CD4-positive, alpha-beta T cell treated with Interleukin-4 for 4 hours (primary cell): ENCODE measurements around the gene KDM5A.

Source experiments
- DNase-seq: peaks from one replicate; pipeline ENCODE4 v3.0.0-alpha.2; 2020

KDM5A gene

DNA sequence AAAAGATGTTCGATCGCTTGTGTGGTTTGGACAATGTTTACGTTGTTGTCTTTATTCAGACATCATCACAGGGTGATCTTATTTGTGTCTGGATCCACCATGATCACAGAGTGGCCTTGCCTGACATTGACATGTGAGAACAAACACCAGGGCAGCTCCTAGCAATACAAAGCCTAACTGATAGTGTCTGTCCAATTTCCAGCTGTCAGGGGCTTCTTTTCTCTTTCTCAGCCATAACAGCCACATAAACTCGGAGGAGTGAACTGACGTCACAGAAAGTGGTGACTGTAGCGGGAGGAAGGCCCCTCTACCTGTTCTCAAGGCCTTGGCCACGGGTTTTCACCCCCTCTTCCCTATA lies 120.7 kb downstream of the KDM5A start:
- DNase-seq = no peak

DNA sequence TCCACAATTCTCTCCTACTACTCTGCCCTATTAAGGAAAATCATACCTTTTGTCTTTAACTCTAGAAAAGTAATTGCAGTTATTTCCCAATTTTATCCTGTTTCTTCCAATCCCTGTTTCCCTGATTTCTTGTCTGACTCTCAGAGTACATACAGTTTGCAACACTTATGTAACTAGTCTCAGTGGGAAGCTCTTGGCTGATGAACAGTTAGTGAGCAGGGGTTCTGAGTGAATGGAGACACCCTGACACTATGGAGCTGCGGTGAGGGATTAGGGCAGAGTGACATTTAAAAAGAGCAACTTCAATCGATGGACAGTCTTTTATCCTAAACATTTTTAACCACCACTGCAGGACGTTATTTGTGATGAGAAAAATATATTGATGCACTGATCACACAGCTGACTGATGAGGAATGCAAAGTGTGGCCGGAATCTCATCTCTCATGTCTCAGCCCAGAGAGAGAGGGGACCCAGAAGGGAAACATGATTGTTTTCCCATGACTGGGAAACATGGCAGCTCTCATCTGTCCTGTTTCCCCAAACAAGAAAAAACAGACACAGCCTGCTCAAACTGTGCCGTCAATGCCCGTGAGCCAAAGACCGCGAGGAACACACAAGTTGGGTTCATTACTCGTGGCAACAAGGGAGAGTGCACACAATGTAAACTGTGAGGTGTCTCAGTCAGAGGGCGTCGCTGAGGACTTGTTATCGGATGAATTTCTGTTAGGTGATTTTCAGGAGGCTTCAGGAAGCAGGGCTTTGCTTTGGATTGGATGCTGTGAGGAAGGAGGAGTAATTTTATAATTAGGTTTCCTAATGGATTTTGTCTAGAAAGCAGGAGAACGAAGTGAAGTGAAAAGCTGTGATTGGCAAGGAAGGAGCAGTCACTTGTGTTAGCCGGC lies 121.3 kb downstream of the KDM5A start:
- DNase-seq = no peak

DNA sequence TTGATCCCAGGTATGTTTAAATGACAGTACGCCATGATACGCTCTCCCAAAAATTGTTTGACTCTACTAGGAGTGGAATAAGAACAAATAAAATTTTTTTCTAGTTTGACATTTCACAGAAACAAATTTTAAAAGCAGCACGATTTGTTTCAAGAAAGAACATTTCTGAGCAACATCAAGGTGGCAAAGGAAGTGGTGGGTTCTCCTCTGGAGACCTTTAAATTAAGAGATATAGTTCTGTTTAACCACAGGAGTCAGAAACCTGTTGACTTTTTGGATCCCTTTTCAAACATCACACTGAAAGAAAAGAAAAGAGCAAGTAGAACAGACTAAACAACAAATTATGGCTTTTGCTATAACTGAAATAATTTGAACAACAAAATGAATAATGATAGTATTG lies 124.0 kb downstream of the KDM5A start:
- DNase-seq = no peak

DNA sequence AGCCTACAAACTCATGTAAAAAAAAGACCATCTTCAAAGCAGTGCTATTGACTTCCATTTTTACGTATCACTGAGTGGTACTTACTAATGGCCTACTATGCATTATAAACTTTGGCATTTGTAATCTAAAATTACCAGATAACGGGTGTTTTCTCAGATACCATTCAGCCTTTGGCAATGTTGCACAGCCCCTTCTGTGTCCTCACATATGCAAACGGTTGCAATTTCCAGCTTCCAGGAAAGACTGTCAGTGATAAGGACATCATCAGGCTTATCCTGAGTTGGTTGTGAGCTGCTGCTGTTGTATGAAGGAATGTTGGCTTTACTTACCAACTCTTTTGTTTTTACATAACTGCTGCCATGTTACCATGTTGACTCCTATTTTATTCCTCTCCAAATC lies 124.9 kb downstream of the KDM5A start:
- DNase-seq = no peak

DNA sequence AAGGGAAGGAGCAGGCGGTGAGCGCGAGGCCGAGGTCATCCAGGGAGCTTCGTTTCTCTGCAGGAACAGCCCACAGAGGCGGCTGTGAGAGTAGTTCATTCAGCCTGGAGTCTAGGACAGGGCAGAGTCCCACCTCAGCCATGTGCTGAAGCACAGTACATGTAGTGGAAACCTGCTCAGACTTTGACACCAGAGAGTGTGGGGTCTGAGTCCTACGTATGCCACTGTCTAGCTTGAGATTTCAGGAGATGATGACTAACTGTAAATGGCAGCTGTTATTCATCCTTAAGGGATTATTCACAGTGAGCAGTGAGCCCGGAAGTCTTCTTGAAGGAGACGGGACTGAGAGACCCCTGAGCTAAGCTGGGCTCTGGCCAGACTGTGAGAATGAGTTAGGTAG lies 125.5 kb downstream of the KDM5A start:
- no peak for DNase-seq

DNA sequence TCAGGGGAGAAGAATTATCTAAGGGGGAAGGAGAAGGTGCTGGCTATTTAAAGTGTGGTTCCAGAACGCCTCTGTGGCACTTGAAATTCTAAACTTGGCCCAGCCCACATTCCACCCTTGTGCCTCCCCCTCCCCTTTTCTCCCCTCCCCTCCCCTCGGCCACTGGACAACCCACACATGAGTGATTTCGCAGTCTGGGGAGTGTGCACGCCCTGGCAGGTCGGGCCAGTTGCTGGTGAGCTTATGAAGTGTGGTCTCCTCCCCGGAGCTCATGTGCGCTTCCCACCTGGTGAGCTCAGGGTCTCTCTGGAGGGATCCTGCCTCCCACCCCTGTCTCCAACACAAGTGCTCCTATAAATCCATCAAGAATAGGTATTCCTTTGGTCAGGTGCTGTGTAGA lies 126.3 kb downstream of the KDM5A start, which contains the start of gene SLC6A13:
SLC6A13 (minus strand) TSS at position 20 of the 400 bp plus-strand sequence. CDS start 2,784 bp downstream, outside the sequence.
- no peak for DNase-seq

DNA sequence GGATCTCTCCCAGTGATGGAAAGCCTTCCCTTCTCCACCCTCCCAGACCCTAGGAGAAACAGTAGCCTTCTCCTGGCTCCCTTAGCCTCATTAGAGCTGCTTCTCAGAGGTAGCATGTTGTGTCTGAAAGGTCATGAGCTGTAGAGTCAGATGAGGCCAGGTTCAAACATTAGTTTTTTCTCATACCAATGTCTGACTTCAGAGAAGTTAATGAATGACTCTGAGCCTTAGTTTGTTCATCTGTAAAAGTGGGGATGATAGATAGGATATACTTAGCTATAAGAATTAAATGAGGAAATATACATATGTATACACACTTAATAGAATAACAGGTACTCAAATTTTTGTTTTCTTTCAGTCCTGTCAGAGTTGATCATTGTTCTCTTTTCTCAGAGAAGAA lies 127.0 kb downstream of the KDM5A start:
- no peak for DNase-seq

DNA sequence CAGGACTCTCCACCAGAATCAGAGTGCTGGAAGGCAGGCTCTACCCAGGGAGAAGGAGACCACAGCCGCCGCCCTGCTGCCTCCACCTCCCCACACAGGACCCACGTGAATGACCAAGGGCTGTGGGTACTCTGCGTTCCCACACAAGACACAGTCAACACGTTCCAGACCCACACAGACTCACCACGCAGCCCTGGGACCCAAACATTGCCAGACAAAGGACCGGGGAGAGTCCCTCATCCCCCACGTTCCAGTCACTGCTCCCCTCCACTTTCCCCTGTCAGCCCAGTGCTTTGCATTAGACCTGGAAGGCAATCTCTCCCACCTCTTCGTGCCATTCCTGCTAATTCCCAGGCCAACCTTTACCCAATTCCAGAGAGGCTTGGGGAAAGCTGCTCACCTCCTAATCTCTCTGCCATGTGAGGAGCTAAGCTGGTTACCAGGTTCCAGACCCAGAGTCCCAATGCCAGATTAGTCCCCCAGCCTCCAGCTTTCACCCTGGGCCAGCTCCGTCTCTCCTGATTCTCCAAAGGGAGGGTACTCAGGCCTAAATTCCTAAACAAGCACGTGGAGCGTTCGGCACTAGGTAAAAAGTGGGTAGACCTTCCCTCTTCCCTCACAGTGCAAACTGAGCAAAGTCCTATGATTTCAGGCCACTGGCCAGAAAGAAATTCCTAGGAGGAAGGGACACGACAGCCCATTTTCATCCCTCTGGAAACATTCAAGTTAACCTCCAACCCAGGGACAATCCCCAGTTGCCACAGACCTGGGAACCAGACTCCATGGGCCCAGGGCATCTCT lies 131.4 kb downstream of the KDM5A start:
- no peak for DNase-seq

DNA sequence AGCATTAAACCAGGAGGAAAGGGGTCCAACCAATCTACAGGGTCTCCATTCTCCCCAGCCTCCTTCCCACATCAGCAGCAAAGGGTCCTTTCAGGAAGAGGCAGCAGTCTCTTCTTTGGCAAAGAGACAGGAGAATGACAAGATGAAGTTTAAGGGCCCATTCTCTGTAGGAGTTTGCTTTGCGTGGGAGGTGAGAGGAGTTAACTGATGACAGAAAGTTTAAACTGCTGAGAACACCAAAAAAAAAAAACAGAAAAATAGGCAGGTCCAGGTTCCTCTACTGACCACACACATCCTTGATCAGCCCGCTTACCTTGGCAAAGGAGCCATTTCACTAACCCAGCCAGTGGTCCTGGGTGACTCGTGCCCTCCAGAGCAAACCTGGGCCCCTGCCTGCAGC lies 132.2 kb downstream of the KDM5A start:
- no peak for DNase-seq

DNA sequence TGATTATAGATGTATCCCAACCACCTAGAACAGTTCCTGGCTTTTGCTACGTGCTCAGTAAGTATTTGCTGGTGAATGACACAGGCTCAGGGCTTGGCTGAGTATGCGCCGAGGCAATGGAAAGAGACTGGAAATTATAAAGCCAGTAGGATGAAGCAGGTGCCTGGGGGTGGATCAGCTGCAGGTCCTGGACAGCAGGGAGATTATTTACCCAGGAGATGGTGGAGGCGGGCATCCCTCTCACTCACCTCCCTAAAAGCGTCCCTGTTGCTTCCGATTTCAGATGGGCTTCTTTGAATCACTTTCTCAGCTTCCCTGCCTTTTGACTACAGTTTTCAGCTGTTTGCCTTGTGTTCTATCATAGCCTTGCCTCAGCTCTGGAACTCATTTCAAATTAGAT lies 132.9 kb downstream of the KDM5A start:
- DNase-seq = no peak

DNA sequence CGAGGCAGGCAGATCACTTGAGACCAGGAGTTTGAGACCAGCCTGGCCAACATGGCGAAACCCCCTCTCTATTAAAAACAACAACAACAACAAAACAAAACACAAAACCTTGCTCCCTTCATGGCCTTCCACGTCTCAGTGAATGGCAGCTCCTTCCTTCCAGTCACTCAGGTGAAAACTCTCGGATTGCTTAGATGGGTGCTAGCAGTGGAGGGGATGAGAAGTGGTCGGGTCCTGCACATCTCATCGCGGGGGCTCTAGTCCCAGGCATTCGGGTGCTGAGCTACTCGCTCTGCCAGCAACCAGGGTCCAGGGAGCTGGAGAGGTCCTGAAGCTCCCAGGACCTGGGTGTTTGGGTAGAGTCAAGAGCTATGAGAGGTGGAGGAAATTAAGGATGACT lies 134.2 kb downstream of the KDM5A start:
- no peak for DNase-seq

DNA sequence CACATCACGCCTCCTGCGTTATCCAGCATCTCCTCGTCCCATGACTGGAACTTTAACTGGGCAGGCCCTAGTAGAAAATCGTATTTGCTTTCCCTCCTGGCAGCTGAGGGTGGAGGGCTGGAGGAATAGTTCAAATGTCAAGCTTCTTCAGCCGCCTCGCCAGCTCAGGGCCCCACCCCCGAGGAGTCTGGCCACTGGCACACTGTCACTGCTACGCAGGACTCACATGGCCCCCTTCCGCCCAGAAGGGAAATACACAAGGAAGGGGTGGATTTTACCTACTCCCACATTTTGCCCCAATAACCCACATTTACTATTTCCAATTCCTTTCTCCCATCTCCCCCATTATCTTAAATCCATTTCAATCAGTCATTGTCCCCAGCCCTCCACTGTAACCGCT lies 135.1 kb downstream of the KDM5A start:
- DNase-seq = no peak

DNA sequence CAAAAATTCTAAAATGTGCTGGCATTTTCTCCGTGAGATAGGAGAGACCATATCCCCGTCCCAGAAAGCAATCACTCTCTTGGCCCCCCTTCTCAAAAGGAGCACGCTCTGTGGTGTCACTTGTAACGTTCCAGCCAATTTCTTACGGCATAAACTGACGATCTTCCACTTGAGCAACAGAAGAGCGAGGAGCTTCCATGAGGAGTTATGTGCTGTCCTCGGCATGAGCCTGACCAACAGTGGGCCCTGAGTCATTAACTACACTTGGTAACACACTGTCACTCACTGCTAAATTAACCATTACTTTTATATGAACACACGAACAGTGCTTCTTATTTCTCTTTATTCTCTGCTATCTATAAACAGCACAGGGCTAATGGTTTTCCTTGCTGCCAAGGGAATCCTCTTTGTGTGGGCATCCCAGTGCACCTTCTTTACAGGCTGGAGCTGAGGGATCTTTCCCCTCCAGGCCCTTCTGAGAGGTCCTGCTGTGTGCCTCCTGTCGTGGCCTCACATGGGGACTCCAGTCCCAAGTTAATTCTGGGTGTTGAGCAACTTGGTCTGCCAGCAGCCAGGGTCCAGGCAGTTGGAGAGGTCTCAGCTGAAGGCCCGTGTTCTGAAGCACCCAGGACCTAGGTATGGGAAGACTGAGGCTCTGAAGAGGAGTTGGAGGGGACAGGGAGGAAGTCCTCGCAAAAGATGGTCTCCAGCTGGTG lies 135.8 kb downstream of the KDM5A start:
- DNase-seq = no peak

DNA sequence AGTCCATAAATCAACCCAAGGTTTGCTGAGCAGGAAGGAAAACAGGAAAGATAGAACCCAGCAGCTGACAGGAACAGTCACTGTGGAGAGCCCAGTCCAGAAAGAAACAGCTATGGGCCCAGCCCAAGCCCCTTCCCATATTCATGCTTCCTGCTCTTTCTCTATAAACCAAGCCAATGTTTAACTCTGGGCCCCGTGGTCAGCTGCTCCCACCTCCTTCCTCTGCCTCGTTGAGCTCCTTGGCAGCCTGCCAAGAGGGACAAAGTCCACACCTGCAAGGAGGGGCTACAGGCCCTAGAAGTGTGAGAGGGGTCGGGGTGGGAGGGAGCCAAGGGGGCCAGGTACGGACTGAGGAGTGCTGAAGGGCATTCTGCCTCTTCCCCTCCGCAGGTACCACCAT lies 136.5 kb downstream of the KDM5A start:
- DNase-seq = no peak

DNA sequence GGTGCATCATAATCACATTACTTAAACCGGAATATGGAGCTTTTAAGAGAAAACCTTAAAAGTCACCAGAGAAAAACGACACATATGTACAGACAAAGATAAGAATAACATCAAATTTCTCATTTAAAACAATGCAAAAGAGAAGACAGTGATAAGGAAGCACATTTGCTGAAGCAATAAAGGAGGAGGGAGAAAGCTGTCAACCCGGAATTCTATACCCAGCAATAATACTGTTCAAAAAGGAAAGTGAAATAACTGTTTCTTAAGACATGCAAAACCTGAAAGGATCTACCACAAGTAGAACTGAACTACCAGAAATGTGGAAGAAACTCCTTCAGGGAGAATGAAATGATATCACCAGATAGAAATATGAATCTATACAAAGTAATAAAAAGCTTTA lies 141.8 kb downstream of the KDM5A start:
- DNase-seq = no peak

DNA sequence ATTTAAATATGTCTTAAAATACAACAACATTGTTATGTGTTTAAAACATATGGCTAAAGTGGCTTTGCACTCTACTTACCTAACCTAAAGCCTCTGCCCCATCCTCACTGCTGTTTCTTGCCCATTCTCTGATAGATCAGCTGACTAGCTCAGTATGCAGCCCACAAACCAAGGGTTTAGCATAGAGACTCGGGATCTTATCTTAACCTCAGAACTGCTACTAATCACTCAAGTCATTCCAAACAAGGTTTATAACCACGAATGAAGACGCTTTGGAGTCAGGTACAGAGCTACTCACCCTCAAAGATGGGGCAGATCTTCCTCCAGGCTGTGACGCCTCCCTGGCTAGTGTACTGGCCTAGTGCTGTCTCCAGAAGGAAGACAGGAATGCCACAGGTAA lies 145.7 kb downstream of the KDM5A start:
- DNase-seq = no peak

DNA sequence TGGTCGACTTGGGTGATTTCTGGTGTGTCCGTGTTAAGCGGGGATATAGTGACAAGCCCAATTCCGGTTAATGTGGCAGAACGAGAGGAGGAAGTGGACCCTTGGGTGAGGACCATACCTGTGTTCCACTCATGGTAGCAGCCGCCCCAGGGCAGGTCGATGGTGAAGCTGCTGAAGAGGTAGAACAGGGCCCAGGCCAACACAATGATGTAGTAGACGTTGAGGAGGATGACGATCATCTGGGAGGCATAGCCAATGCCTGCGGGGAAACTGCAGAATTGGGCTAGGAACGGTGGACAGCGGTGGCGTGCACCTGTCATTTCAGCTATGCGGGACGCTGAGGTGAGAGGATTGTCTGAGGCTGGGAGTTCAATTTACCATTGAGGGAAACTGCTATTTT lies 146.6 kb downstream of the KDM5A start:
- DNase-seq = no peak

DNA sequence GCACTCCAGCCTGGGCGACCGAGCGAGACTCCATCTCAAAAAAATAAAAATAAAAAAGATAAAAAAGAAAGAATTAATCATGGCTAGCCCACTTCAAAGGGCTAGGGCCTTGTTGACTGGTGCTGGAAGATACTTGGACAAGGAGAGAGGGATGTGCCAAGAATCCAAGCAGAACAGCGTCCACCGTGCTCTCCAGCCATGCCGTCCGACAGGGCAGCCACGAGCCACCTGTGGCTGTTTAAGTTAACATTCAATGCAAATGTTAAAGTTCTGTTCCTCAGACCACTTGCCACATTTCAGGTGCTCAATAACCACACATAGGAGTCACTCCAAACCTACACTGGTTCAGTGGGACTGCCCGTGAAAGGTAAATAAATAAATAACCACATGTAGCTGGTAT lies 147.9 kb downstream of the KDM5A start:
- no peak for DNase-seq

DNA sequence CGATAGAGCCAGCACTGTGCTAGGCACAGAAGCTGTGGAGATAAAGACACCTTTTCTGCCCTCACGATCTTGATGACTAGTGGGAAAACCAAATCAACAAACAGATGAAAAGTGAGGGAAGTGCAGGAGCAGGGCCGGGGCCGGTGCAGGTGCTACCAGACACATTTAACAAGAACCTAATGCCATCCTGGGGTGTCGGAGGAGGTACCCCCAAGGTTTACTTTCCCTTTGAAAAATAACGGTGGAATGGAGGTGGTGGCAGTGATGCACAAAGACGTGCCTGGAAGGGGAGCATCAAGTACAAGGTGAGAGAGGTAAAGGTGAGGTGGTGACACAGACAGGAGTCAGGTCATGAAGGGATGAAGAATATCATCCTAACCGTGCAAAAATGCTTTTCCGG lies 148.6 kb downstream of the KDM5A start:
- DNase-seq = no peak

DNA sequence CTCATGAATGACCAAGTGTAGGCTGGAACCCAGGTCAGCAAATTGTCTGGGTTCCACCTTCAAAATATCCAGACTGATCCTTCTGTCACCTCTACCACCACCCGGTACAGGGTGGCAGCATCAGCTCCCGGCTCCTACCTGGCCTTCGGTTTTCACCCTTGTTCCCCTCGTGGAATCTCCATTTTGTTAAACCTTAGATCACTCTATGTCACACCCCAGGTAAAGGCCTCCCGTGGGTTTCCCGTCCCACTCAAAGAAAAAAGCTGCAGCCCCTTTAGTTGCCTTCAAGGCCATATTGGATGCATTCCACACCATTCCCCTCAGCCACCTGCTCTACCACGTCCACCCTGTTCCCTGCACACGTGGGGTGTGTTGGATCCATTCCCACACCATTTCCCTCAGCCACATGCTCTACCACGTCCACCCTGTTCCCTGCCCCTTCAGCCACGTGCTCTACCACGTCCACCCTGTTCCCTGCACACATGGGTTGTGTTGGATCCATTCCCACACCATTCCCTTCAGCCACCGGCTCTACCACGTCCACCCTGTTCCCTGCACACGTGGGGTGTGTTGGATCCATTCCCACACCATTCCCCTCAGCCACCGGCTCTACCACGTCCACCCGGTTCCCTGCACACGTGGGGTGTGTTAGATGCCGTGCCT lies 150.3 kb downstream of the KDM5A start:
- DNase-seq = no peak

DNA sequence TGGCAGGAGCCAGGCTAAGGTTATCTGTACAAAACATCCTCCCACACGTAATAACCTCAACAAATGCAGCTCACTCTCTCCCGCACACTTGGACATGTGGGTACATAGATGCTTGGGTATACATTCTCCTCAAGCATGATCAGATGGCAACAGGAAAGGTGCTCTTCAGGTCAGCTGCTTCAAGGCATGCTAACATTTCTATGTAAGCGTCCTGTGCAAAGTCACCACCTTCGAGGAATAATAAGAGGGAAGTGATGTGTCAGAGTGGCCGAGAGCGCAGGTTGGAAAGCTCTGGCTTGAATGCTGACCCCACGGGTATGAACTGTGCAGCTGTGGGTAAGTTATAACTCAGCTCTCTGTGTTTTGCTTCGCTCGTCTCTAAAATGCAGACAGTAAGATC lies 151.0 kb downstream of the KDM5A start:
- no peak for DNase-seq

DNA sequence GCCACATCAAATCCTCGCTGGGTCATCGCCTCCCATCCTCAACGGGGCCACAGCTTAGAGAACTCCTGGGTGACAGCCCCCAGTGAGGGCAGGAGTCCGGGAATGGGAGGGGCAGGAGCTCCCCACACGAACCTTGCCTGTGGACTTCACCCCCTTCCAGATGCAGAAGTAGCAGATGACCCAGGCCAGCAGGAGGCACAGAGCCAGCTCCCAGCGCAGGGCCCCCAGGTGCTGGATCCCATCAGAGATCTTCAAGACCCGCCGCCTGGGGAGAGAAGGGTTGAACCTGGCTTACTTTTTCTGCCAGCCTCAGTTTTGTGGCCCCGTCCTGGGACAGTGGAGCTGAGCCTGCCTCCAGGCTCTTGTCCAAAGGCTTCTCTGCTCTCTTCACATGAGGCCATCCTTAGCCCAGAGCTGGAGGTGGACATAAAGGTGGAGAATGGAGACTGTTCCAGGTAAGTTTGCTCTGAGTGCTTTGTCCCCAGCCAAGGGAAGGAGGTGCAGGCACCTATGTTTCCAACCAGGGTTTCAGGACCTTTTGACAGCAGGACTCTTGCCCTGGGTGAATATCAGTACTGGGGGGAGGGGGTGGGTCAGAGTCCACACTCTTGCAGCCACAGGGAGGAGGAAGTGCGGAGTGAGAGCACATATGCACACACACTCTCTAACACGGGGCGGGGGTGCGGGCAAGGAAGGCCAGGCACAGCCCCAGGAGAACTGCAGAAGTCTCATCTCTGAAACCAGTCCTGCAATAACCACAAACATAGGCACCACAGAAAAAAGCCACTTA lies 151.9 kb downstream of the KDM5A start:
- DNase-seq = no peak
